ENCODE data around the gene KCNIP2. TPM values are rescaled to one million over a fixed set of nuclear protein-coding genes. Genes with fewer than 3 reads are reported as not detected.
A peak's percentile ranks its signal among the peaks of the same experiment; 100 is the strongest.

KCNIP2 gene
- total and polyA plus RNA-seq, 2 of the 13 experiments (the other 11 are each of a cell fraction or from before 2014, with no cell fraction given) = 0.42 to 0.70 TPM

GRCh38 chr10:101840741-101841453 lies 2.7 kb downstream of the KCNIP2 start (continued):
- TF ChIP-seq, protein P1, sequence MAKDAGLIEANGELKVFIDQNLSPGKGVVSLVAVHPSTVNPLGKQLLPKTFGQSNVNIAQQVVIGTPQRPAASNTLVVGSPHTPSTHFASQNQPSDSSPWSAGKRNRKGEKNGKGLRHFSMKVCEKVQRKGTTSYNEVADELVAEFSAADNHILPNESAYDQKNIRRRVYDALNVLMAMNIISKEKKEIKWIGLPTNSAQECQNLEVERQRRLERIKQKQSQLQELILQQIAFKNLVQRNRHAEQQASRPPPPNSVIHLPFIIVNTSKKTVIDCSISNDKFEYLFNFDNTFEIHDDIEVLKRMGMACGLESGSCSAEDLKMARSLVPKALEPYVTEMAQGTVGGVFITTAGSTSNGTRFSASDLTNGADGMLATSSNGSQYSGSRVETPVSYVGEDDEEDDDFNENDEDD (CRISPR knock-in tag; IDR thresholded peaks at IDR 0.05; ENCODE audit: borderline replicate concordance) = peak; percentile 18; the same call in 1 of the 2 replicates
- TF ChIP-seq WIZ (CRISPR knock-in tag; IDR thresholded peaks at IDR 0.05) (0 out of 2 replicates have a peak, but pooled peaks have one; percentile 31), MAFF (IDR thresholded peaks at IDR 0.05; ENCODE audit: low read depth, low read length) (no peak), RBM22 (optimal IDR thresholded peaks at IDR 0.05; ENCODE audit: low read length) (no peak), ARID5B (CRISPR knock-in tag; IDR thresholded peaks at IDR 0.05) (no peak), PAF1 (CRISPR knock-in tag; IDR thresholded peaks at IDR 0.05) (no peak), FOXK1 (CRISPR knock-in tag; IDR thresholded peaks at IDR 0.05; ENCODE audit: borderline replicate concordance, low read depth) (no peak), MTF2 (CRISPR knock-in tag; IDR thresholded peaks at IDR 0.05; ENCODE audit: borderline replicate concordance) (no peak), ASH2L (IDR thresholded peaks at IDR 0.05; ENCODE audit: insufficient read length, low read depth, low read length) (peak; percentile 27), BCL6 (CRISPR knock-in tag; IDR thresholded peaks at IDR 0.05) (no peak), ZNF263 (CRISPR knock-in tag; IDR thresholded peaks at IDR 0.05) (no peak), ZNF557 (CRISPR knock-in tag; IDR thresholded peaks at IDR 0.05) (peak; percentile 46; the same call in 1 of the 2 replicates), AHR (CRISPR knock-in tag; IDR thresholded peaks at IDR 0.05) (no peak), GLI4 (CRISPR knock-in tag; IDR thresholded peaks at IDR 0.05; ENCODE audit: borderline replicate concordance) (no peak), ZBTB8A (CRISPR knock-in tag; IDR thresholded peaks at IDR 0.05; ENCODE audit: borderline replicate concordance, low read depth) (no peak), ZBTB39 (CRISPR knock-in tag; IDR thresholded peaks at IDR 0.05) (no peak), KLF13 (CRISPR knock-in tag; IDR thresholded peaks at IDR 0.05) (no peak), ZNF430 (CRISPR knock-in tag; IDR thresholded peaks at IDR 0.05) (no peak), TOE1 (CRISPR knock-in tag; IDR thresholded peaks at IDR 0.05) (no peak), TFAP4 (IDR thresholded peaks at IDR 0.05; ENCODE audit: borderline replicate concordance, low read depth) (no peak), PHF20 (CRISPR knock-in tag; IDR thresholded peaks at IDR 0.05) (no peak), HOXA9 (CRISPR knock-in tag; IDR thresholded peaks at IDR 0.05; ENCODE audit: borderline replicate concordance) (no peak), ZNF441 (CRISPR knock-in tag; IDR thresholded peaks at IDR 0.05; ENCODE audit: borderline replicate concordance) (peak; percentile 73; the same call in 1 of the 2 replicates)
